BJ (cell line): ENCODE results near the gene CLTCL1. TPM values are rescaled to one million over a fixed set of nuclear protein-coding genes. Genes with fewer than 3 reads are reported as not detected.

Experiments used
- CTCF ChIA-PET: fragments of 350-600 bp; formaldehyde crosslinking; extraction: SDS; loops from one replicate; lab custom pipeline; 2021; ENCODE audit warnings: antibody characterized with exemption, inconsistent platforms; lab: Yijun Ruan, JAX
- POLR2A ChIA-PET: fragments of 300-600 bp; sonication (Branson Sonifier 250); formaldehyde crosslinking; extraction: SDS; loops from one replicate; lab custom pipeline; 2021; ENCODE audit warnings: antibody characterized with exemption; lab: Charles Lee
- DNase-seq: peaks from one replicate; pipeline ENCODE4 v3.0.0-alpha.2; 2011; ENCODE audit warnings: low read depth
- H3K27me3 ChIP-seq: 2 replicates; pipeline ENCODE4 v1.6.0; 2011; ENCODE audit warnings: low read length; ENCODE audit not compliant: control insufficient read depth, insufficient read depth
- H3K36me3 ChIP-seq: 2 replicates; pipeline ENCODE4 v1.5.1; 2011; ENCODE audit warnings: low read length; ENCODE audit not compliant: control insufficient read depth, insufficient read depth
- H3K4me3 ChIP-seq: 2 replicates; pipeline ENCODE4 v1.5.1; 2011; ENCODE audit warnings: low read depth, mild to moderate bottlenecking, control low read depth, low read length
- polyA plus RNA-seq: library from polyadenylated mRNA; depleted of rRNA; stranded (reverse); fragments of >200 nt; gene quantifications from 2 replicates; pipeline ENCODE4 v1.2.3, GENCODE V29; 2011
- TF ChIP-seq, protein P1 (sequence below): IDR thresholded peaks from 2 replicates; pipeline ENCODE4 v1.5.1; 2011; ENCODE audit warnings: low read depth, mild to moderate bottlenecking, control low read depth, inconsistent platforms, low read length, moderate library complexity; ENCODE audit not compliant: insufficient read depth

The CLTCL1 gene
- polyA plus RNA-seq, 1 experiment, result 14.0 TPM

DNA sequence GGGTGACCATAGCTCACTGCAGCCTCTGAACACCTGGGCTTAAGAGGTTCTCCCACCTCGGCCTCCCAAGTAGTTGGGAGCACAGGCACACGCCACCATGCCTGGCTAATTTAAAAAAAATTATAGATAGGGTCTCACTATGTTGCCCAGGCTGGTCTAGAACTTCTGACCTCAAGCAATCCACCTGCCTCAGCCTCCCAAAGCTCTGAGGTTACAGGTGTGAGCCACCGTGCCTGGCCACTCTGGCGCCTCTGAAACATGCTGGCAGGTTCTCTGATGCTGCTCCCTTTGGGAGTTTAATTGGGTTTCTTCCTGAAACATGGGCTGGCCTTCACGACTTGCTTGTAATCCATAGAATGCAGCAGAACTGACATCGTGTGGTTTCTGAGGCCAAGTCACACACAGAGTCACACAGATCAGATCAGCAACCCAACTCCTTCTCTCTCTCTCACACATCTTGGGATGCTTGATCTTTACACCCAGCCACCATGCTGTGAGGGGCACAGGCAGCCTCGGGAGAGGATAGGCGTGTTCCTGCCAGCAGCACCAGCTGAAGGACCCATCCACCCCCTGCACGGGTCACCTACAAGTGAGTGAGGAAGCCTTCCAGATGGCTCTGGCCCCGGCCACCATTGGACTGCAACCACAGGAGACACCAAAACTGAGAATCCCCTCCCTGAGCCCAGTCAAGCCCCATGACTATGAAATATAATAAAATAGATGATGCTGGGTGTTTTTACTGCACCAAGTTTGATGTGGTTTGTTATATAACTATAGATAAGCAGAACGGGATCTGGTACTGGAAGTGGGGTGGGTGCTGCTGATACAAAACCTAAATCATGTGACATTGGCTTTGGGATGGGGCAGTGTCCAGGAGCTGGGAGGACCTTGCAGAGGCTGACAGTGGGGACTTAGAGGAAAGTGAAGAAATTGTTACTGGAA, 138.3 kb downstream of the CLTCL1 start:
- Histone ChIP-seq H3K4me3 (no peak overlapping the region), H3K36me3 (no peaks in the 10 kb centered on the region), H3K27me3 (peaks cover 28% of the 10 kb centered on the region)
- CTCF ChIA-PET, result interaction anchor here (2.9 kb wide), 1 partner anchor 8 kb away, joined by 14 read pairs; the partner anchor contains the start of gene ESS2
- DNase-seq, result no peak
- TF ChIP-seq, protein P1, sequence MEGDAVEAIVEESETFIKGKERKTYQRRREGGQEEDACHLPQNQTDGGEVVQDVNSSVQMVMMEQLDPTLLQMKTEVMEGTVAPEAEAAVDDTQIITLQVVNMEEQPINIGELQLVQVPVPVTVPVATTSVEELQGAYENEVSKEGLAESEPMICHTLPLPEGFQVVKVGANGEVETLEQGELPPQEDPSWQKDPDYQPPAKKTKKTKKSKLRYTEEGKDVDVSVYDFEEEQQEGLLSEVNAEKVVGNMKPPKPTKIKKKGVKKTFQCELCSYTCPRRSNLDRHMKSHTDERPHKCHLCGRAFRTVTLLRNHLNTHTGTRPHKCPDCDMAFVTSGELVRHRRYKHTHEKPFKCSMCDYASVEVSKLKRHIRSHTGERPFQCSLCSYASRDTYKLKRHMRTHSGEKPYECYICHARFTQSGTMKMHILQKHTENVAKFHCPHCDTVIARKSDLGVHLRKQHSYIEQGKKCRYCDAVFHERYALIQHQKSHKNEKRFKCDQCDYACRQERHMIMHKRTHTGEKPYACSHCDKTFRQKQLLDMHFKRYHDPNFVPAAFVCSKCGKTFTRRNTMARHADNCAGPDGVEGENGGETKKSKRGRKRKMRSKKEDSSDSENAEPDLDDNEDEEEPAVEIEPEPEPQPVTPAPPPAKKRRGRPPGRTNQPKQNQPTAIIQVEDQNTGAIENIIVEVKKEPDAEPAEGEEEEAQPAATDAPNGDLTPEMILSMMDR, result no peak
- POLR2A ChIA-PET, result no interaction called here

DNA sequence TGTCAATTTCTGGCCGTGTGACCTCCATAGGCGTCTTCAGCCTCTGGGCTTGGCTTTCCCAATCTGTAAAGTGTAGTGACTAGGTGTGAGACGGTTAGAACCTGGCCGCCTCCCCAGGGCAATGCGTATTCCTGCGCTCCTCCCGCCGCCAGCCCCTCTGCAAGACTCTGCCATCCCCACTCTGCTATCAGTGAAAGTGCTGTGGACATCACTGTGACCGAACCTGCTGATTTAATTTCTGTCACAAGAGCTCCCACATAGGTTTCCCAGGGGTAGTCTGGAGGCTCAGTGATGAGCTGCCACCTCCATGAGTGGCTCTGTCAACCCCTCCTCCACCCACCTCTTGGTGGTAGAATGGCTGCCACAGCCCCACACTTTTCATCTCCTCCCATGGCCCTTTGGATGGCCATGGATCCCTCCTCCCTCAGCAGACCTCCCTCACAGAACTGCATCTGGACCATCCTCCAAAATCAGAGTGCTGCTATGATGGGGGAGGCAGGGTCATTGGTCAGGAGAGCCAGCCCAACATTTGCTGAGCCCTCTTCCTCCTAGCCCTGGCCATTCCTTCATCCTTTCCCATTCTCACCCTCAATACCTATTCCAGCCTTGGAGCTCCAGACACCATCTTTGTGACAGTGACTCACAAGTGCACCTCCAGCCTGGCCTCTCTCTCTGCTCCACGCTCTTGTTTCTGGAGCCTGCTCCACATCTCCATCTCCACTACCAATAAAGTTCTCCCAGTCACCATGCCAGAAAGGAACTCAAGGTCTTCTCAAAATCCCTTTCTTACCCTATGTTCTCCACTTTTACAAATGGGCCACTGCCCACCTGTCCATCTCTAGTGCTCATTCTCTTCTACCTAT, 140.0 kb downstream of the CLTCL1 start:
- H3K27me3 ChIP-seq, result peaks cover 42% of the 10 kb centered on the region
- TF ChIP-seq, protein P1, result no peak
- POLR2A ChIA-PET, result no interaction called here

DNA sequence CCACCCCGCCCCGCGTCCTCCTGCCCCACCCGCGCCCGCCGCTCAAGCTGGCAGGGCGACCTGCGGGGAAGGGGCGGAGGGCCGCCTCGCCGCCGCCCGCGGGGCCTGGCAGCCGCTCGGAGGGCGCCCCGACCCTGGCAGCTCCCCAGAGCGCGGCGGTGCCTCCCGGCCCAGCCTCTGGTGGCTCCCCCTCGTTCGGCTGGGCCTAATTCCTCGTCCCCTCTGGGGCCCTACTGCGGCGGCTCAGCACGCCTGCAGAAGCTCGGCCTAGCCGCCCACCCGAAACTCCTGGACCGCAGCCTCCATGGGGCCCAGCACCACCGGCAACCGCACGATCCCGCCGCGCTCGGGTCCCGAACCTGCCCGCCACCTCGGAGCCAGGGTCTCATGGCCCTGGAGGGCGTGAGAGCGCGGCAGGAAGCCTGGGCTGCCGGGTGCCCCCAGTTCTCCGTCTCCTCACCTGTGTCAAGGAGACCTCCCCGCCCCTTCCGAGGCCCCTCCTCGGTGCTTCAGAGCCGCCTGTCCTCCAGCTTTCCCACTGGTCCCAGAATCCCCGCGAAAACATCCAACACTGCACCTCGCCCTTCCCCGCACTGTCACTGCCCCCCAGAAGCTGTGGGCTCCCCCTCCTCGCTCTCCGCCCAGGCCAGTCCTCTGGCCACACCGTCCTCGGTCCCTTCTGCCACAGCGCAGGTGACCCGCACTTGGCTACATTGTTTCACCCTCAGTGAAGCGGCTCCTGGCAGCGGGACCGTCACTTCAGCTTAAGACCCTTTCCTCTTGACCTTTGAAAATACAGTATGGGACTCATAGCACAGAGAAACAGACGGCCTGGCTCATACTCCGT, 140.8 kb downstream of the CLTCL1 start:
- DNase-seq, result no peak
- Histone ChIP-seq H3K36me3 (no peaks in the 10 kb centered on the region), H3K27me3 (peaks cover 42% of the 10 kb centered on the region), H3K4me3 (no peak overlapping the region)
- ChIA-PET CTCF (no interaction called here), POLR2A (no interaction called here)
- TF ChIP-seq, protein P1, result no peak

More for the DNA sequence above, 140.0 kb downstream of the CLTCL1 start:
- H3K36me3 ChIP-seq, result no peaks in the 10 kb centered on the region
- H3K4me3 ChIP-seq, result no peak overlapping the region
- CTCF ChIA-PET, result no interaction called here
- no peak for DNase-seq

DNA sequence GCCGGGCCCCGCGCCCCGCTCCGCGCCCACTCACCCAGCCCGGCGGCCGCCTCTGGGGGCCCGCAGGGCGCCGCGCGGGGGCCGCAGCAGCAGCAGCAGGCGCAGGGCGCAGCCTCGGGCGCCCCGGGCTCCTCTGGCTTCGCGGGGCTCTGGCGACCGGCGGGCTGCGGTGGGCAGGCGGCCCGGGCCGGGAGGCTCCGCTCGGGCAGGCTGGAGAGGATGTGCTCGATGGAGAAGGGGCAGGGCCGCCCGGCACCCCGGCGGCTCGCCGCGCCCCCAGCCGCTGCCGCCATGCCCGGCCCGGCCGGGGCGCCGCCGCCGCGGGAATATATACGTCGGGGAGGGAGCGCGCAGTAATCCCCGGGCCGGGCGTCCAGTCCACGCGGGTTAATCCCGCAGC, 141.5 kb downstream of the CLTCL1 start, which contains the start of gene GSC2:
Gene GSC2, minus strand, starts transcription at position 302 of the 400 bp plus-strand sequence. Its CDS starts 9 bp downstream, at position 293.
- TF ChIP-seq, protein P1, result no peak
- no peak for DNase-seq
- POLR2A ChIA-PET, result no interaction called here
- Histone ChIP-seq H3K27me3 (peaks cover 42% of the 10 kb centered on the region), H3K4me3 (no peak within 1 kb of the TSS), H3K36me3 (no peaks in the 10 kb centered on the region)
- CTCF ChIA-PET, result no interaction called here
